OCI-LY7 (cell line): Measurements from ENCODE around the gene CIAO1.

Experiments used
- CTCF ChIP-seq: fragments of 200-600 bp; sonication (generic); conservative IDR thresholded peaks from 2 replicates; pipeline ENCODE4 v1.5.1; 2014; ENCODE audit warnings: mild to moderate bottlenecking, antibody characterized with exemption, low read length, moderate library complexity, mixed read lengths
- EZH2phosphoT487 ChIP-seq: fragments of 200-600 bp; sonication (generic); IDR thresholded peaks from 2 replicates; pipeline ENCODE4 v1.6.1; 2018; ENCODE audit warnings: low read depth, borderline replicate concordance, mild to moderate bottlenecking, mixed run types, antibody characterized with exemption, low read length, moderate library complexity, mixed read lengths

GRCh38 chr2:96315005-96315399 lies 49.0 kb downstream of the CIAO1 start:
- no peak for TF ChIP-seq CTCF
- TF ChIP-seq EZH2phosphoT487, result no peak
